AG09319 (cell line): ENCODE data around the gene KTN1.

Experiments used
- DNase-seq: peaks from one replicate; pipeline ENCODE4 v3.0.0-alpha.2; 2010; ENCODE audit warnings: low read depth; ENCODE audit errors: extremely low read depth
- CTCF ChIP-seq: IDR thresholded peaks from 2 replicates; pipeline ENCODE4 v1.5.1; 2011; ENCODE audit warnings: low read depth, mild to moderate bottlenecking, inconsistent platforms, low read length, moderate library complexity

Gene KTN1, protein sequence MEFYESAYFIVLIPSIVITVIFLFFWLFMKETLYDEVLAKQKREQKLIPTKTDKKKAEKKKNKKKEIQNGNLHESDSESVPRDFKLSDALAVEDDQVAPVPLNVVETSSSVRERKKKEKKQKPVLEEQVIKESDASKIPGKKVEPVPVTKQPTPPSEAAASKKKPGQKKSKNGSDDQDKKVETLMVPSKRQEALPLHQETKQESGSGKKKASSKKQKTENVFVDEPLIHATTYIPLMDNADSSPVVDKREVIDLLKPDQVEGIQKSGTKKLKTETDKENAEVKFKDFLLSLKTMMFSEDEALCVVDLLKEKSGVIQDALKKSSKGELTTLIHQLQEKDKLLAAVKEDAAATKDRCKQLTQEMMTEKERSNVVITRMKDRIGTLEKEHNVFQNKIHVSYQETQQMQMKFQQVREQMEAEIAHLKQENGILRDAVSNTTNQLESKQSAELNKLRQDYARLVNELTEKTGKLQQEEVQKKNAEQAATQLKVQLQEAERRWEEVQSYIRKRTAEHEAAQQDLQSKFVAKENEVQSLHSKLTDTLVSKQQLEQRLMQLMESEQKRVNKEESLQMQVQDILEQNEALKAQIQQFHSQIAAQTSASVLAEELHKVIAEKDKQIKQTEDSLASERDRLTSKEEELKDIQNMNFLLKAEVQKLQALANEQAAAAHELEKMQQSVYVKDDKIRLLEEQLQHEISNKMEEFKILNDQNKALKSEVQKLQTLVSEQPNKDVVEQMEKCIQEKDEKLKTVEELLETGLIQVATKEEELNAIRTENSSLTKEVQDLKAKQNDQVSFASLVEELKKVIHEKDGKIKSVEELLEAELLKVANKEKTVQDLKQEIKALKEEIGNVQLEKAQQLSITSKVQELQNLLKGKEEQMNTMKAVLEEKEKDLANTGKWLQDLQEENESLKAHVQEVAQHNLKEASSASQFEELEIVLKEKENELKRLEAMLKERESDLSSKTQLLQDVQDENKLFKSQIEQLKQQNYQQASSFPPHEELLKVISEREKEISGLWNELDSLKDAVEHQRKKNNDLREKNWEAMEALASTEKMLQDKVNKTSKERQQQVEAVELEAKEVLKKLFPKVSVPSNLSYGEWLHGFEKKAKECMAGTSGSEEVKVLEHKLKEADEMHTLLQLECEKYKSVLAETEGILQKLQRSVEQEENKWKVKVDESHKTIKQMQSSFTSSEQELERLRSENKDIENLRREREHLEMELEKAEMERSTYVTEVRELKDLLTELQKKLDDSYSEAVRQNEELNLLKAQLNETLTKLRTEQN (N-terminal part only)

GRCh38 chr14:55579724-55580469 lies at the start of gene KTN1:
Gene KTN1, plus strand, starts transcription at chr14:55580207. Its CDS starts 31,842 bp downstream, at chr14:55612049.
- peak; percentile 61 for DNase-seq
- TF ChIP-seq CTCF: no peak

- no peak for DNase-seq
- no peak for TF ChIP-seq CTCF
Measured at GRCh38 chr14:55530464-55530863, 49.5 kb upstream of the KTN1 start.

GRCh38 chr14:55532645-55533344 lies 47.2 kb upstream of the KTN1 start:
- no peak for TF ChIP-seq CTCF
- no peak for DNase-seq

- DNase-seq: no peak
- no peak for TF ChIP-seq CTCF
Measured at GRCh38 chr14:55533960-55534359, 46.0 kb upstream of the KTN1 start.

- DNase-seq: no peak
- TF ChIP-seq CTCF: no peak
Measured at GRCh38 chr14:55535516-55536203, 44.3 kb upstream of the KTN1 start.
